Measurements from ENCODE around the gene FALEC.
A peak's percentile ranks its signal among the peaks of the same experiment; 100 is the strongest.
"Not testable (repeated sequence)": the region's sequence is repeated elsewhere in the genome, so short reads cannot be mapped to it uniquely, and the experiment has no call there.

Gene FALEC

GRCh38 chr1:150558761-150559655, 43.5 kb downstream of the FALEC start:
- Histone ChIP-seq H3K27ac (ENCODE audit: low read depth, low read length) (peak overlapping the region; percentile 27), H3K4me1 (ENCODE audit: control insufficient read depth, insufficient read depth, low read length) (peaks cover 32% of the 10 kb centered on the region), H3K4me3 (ENCODE audit: low read length) (no peak overlapping the region)

GRCh38 chr1:150559656-150560010, 44.1 kb downstream of the FALEC start:
- peak overlapping the region; percentile 86 for H3K4me3 ChIP-seq (ENCODE audit: low read length)
- peaks cover 5% of the 10 kb centered on the region for H3K36me3 ChIP-seq (ENCODE audit: control insufficient read depth, insufficient read depth, low read length)
- H3K27ac ChIP-seq (ENCODE audit: low read depth, low read length), result peak overlapping the region; percentile 27
- no peak overlapping the region for H3K9ac ChIP-seq (ENCODE audit: low read length)
- peaks cover 36% of the 10 kb centered on the region for H3K4me1 ChIP-seq (ENCODE audit: control insufficient read depth, insufficient read depth, low read length)
- H3K27me3 ChIP-seq (ENCODE audit: control insufficient read depth, insufficient read depth, low read length), result no peaks in the 10 kb centered on the region

More at GRCh38 chr1:150558761-150559655, 43.5 kb downstream of the FALEC start:
- Histone ChIP-seq H3K27me3 (ENCODE audit: control insufficient read depth, insufficient read depth, low read length) (no peaks in the 10 kb centered on the region), H3K36me3 (ENCODE audit: control insufficient read depth, insufficient read depth, low read length) (peaks cover 5% of the 10 kb centered on the region), H3K9ac (ENCODE audit: low read length) (no peak overlapping the region)

GRCh38 chr1:150560011-150560438, 44.5 kb downstream of the FALEC start:
- peaks cover 40% of the 10 kb centered on the region for H3K4me1 ChIP-seq (ENCODE audit: control insufficient read depth, insufficient read depth, low read length)

GRCh38 chr1:150560576-150561253, 45.2 kb downstream of the FALEC start:
- Histone ChIP-seq H3K27ac (ENCODE audit: low read depth, low read length) (peak overlapping the region; percentile 100), H3K4me1 (ENCODE audit: control insufficient read depth, insufficient read depth, low read length) (peaks cover 43% of the 10 kb centered on the region), H3K27me3 (ENCODE audit: control insufficient read depth, insufficient read depth, low read length) (no peaks in the 10 kb centered on the region)

More at GRCh38 chr1:150560011-150560438, 44.5 kb downstream of the FALEC start:
- peak overlapping the region; percentile 100 for H3K27ac ChIP-seq (ENCODE audit: low read depth, low read length)
- H3K36me3 ChIP-seq (ENCODE audit: control insufficient read depth, insufficient read depth, low read length), result peaks cover 5% of the 10 kb centered on the region
- no peaks in the 10 kb centered on the region for H3K27me3 ChIP-seq (ENCODE audit: control insufficient read depth, insufficient read depth, low read length)
- peak overlapping the region; percentile 86 for H3K4me3 ChIP-seq (ENCODE audit: low read length)
- no peak overlapping the region for H3K9ac ChIP-seq (ENCODE audit: low read length)

GRCh38 chr1:150561254-150561973, 45.9 kb downstream of the FALEC start:
- Histone ChIP-seq H3K27me3 (ENCODE audit: control insufficient read depth, insufficient read depth, low read length) (no peaks in the 10 kb centered on the region), H3K36me3 (ENCODE audit: control insufficient read depth, insufficient read depth, low read length) (no peaks in the 10 kb centered on the region), H3K4me3 (ENCODE audit: low read length) (peak overlapping the region; percentile 86), H3K9ac (ENCODE audit: low read length) (peak overlapping the region; percentile 95), H3K4me1 (ENCODE audit: control insufficient read depth, insufficient read depth, low read length) (peaks cover 43% of the 10 kb centered on the region), H3K27ac (ENCODE audit: low read depth, low read length) (peak overlapping the region; percentile 100)

More at GRCh38 chr1:150560576-150561253, 45.2 kb downstream of the FALEC start:
- peak overlapping the region; percentile 81 for H3K9ac ChIP-seq (ENCODE audit: low read length)
- H3K36me3 ChIP-seq (ENCODE audit: control insufficient read depth, insufficient read depth, low read length), result peaks cover under 1% of the 10 kb centered on the region
- peak overlapping the region; percentile 86 for H3K4me3 ChIP-seq (ENCODE audit: low read length)

- Histone ChIP-seq H3K27ac (ENCODE audit: low read depth, low read length) (peak overlapping the region; percentile 100), H3K36me3 (ENCODE audit: control insufficient read depth, insufficient read depth, low read length) (no peaks in the 10 kb centered on the region), H3K27me3 (ENCODE audit: control insufficient read depth, insufficient read depth, low read length) (no peaks in the 10 kb centered on the region), H3K4me1 (ENCODE audit: control insufficient read depth, insufficient read depth, low read length) (peaks cover 43% of the 10 kb centered on the region), H3K9ac (ENCODE audit: low read length) (peak overlapping the region; percentile 95), H3K4me3 (ENCODE audit: low read length) (peak overlapping the region; percentile 86)
These were observed 46.5 kb downstream of the FALEC start for GRCh38 chr1:150561974-150562445.

GRCh38 chr1:150562446-150563339, 47.1 kb downstream of the FALEC start:
- no peaks in the 10 kb centered on the region for H3K36me3 ChIP-seq (ENCODE audit: control insufficient read depth, insufficient read depth, low read length)
- peak overlapping the region; percentile 86 for H3K4me3 ChIP-seq (ENCODE audit: low read length)
- peak overlapping the region; percentile 45 for H3K9ac ChIP-seq (ENCODE audit: low read length)
- peak overlapping the region; percentile 100 for H3K27ac ChIP-seq (ENCODE audit: low read depth, low read length)
- H3K4me1 ChIP-seq (ENCODE audit: control insufficient read depth, insufficient read depth, low read length), result peaks cover 49% of the 10 kb centered on the region
- H3K27me3 ChIP-seq (ENCODE audit: control insufficient read depth, insufficient read depth, low read length), result no peaks in the 10 kb centered on the region

- Histone ChIP-seq H3K36me3 (ENCODE audit: control insufficient read depth, insufficient read depth, low read length) (no peaks in the 10 kb centered on the region), H3K4me3 (ENCODE audit: low read length) (peak overlapping the region; percentile 51)
These were observed 47.9 kb downstream of the FALEC start for GRCh38 chr1:150563340-150564038.

GRCh38 chr1:150564051-150564991, 48.8 kb downstream of the FALEC start:
- Histone ChIP-seq H3K27me3 (ENCODE audit: control insufficient read depth, insufficient read depth, low read length) (no peaks in the 10 kb centered on the region), H3K36me3 (ENCODE audit: control insufficient read depth, insufficient read depth, low read length) (no peaks in the 10 kb centered on the region), H3K4me1 (ENCODE audit: control insufficient read depth, insufficient read depth, low read length) (peaks cover 61% of the 10 kb centered on the region), H3K27ac (ENCODE audit: low read depth, low read length) (peak overlapping the region; percentile 100), H3K9ac (ENCODE audit: low read length) (peak overlapping the region; percentile 19), H3K4me3 (ENCODE audit: low read length) (no peak overlapping the region)

More at GRCh38 chr1:150563340-150564038, 47.9 kb downstream of the FALEC start:
- no peaks in the 10 kb centered on the region for H3K27me3 ChIP-seq (ENCODE audit: control insufficient read depth, insufficient read depth, low read length)
- H3K9ac ChIP-seq (ENCODE audit: low read length), result peak overlapping the region; percentile 45
- H3K4me1 ChIP-seq (ENCODE audit: control insufficient read depth, insufficient read depth, low read length), result peaks cover 56% of the 10 kb centered on the region
- H3K27ac ChIP-seq (ENCODE audit: low read depth, low read length), result peak overlapping the region; percentile 100

GRCh38 chr1:150565240-150565991, 49.9 kb downstream of the FALEC start:
- not testable (repeated sequence) for H3K9ac ChIP-seq (ENCODE audit: low read length); H3K4me3 ChIP-seq (ENCODE audit: low read length); H3K27me3 ChIP-seq (ENCODE audit: control insufficient read depth, insufficient read depth, low read length); H3K36me3 ChIP-seq (ENCODE audit: control insufficient read depth, insufficient read depth, low read length)
- peak overlapping the region; percentile 100 for H3K27ac ChIP-seq (ENCODE audit: low read depth, low read length)
- peaks cover 61% of the 10 kb centered on the region for H3K4me1 ChIP-seq (ENCODE audit: control insufficient read depth, insufficient read depth, low read length)

Measured in rectal smooth muscle tissue (tissue), 1 donor.